HCT116 (cell line): ENCODE data around the gene CCDC88C. TPM values are rescaled to one million over a fixed set of nuclear protein-coding genes. Genes with fewer than 3 reads are reported as not detected.

Source experiments
- ATAC-seq: fragments of 200-7000 bp; cut with Tn5 transposase; 2 replicates; pipeline ENCODE4 v1.9.1; 2020; ENCODE audit warnings: mild to moderate bottlenecking, moderate library complexity
- BruUV-seq: library from RNA; stranded (reverse); fragments of 400-500 nt; replicated peaks from 2 replicates; lab custom pipeline; 2021; lab: Mats Ljungman, UMichigan
- CTCF ChIA-PET: fragments of 300-600 bp; sonication (Branson Sonifier 250); formaldehyde crosslinking; loops from one replicate; lab custom pipeline; 2021; ENCODE audit warnings: antibody characterized with exemption; lab: Charles Lee
- POLR2A ChIA-PET: fragments of 300-600, 350-600 bp; sonication (Branson Sonifier 250); formaldehyde crosslinking; loops from one replicate; lab custom pipeline; 2021; ENCODE audit warnings: antibody characterized with exemption; lab: Charles Lee
- RAD21 ChIA-PET, 2 experiments: fragments of 300-600 bp; sonication (Branson Sonifier 250); formaldehyde crosslinking; loops; one replicate each; lab custom pipeline; 2023; ENCODE audit warnings: low total read pairs in 2 of 2; ENCODE audit not compliant: uncharacterized antibody in 2 of 2, unreplicated experiment in 2 of 2, low non-redundant PET in 1 of 2; lab: Charles Lee
- DNase-seq: peaks from one replicate; pipeline ENCODE4 v3.0.0-alpha.2; 2010; ENCODE audit warnings: low read depth, low spot score
- H2AFZ ChIP-seq: fragments of 200-600 bp; shearing (Covaris generic), sonication (generic); 2 replicates; pipeline ENCODE4 v1.6.1; 2017; ENCODE audit warnings: low read depth, mixed run types, mixed read lengths, antibody characterized with exemption, low read length; ENCODE audit not compliant: poor library complexity, severe bottlenecking
- H3K27ac ChIP-seq: 2 replicates; pipeline ENCODE4 v1.5.1; 2012; ENCODE audit warnings: low read depth, low read length
- H3K27me3 ChIP-seq: fragments of 200-600 bp; sonication (generic); 2 replicates; pipeline ENCODE4 v1.6.1; 2016; ENCODE audit warnings: mixed run types, low read length, mixed read lengths; ENCODE audit not compliant: insufficient read depth
- H3K36me3 ChIP-seq, 2 experiments: fragments of 200-500 bp in 1 of 2; fragments of 200-600 bp in 1 of 2; sonication (Bioruptor generic) in 1 of 2; sonication (generic) in 1 of 2; 2 replicates each; pipeline versions ENCODE4 v1.5.1 to v1.6.1; 2014 to 2016; ENCODE audit warnings: low read length in 2 of 2, inconsistent platforms in 1 of 2, mixed read lengths in 1 of 2, mixed run types in 1 of 2; ENCODE audit not compliant: insufficient read depth in 2 of 2, control insufficient read depth in 1 of 2
- H3K4me1 ChIP-seq, 2 experiments: fragments of 200-600 bp in 1 of 2; sonication (generic) in 1 of 2; 2 replicates each; pipeline versions ENCODE4 v1.5.1 to v1.6.1; 2012 to 2017; ENCODE audit warnings: low read length in 2 of 2, inconsistent platforms in 1 of 2, mild to moderate bottlenecking in 1 of 2, mixed read lengths in 1 of 2, mixed run types in 1 of 2, moderate library complexity in 1 of 2; ENCODE audit not compliant: insufficient read depth in 2 of 2, control insufficient read depth in 1 of 2
- H3K4me2 ChIP-seq: fragments of 200-600 bp; sonication (generic); 2 replicates; pipeline ENCODE4 v1.6.1; 2017; ENCODE audit warnings: mixed run types, low read length, mixed read lengths
- H3K4me3 ChIP-seq, 2 experiments: fragments of 200-600 bp in 1 of 2; sonication (generic) in 1 of 2; replicated peaks in 1 of 2; 2 replicates each; pipeline ENCODE4 v1.5.1; 2011 to 2016; ENCODE audit warnings: low read length in 2 of 2, control low read depth in 1 of 2, low read depth in 1 of 2, mild to moderate bottlenecking in 1 of 2, mixed read lengths in 1 of 2, mixed run types in 1 of 2
- H3K79me2 ChIP-seq: fragments of 200-600 bp; sonication (generic); 2 replicates; pipeline ENCODE4 v1.6.1; 2017; ENCODE audit warnings: mild to moderate bottlenecking, mixed run types, low read length, moderate library complexity, mixed read lengths; ENCODE audit not compliant: insufficient read depth
- H3K9ac ChIP-seq: fragments of 200-600 bp; sonication (generic); 2 replicates; pipeline ENCODE4 v1.6.1; 2016; ENCODE audit warnings: low read length, mixed read lengths
- H3K9me2 ChIP-seq: fragments of 200-600 bp; sonication (generic), shearing (Covaris generic); 2 replicates; pipeline ENCODE4 v1.6.1; 2017; ENCODE audit warnings: mixed run types, mild to moderate bottlenecking, moderate library complexity; ENCODE audit not compliant: insufficient read depth
- H3K9me3 ChIP-seq, 2 experiments: fragments of 200-500 bp in 1 of 2; fragments of 200-600 bp in 1 of 2; sonication (Bioruptor generic) in 1 of 2; sonication (generic) in 1 of 2; 2 replicates each; pipeline ENCODE4 v1.6.1; 2014 to 2017; ENCODE audit warnings: low read length in 2 of 2, mixed read lengths in 2 of 2, inconsistent platforms in 1 of 2, low read depth in 1 of 2, mild to moderate bottlenecking in 1 of 2, mixed run types in 1 of 2, moderate library complexity in 1 of 2; ENCODE audit not compliant: control insufficient read depth in 1 of 2, insufficient read depth in 1 of 2
- H4K20me1 ChIP-seq: fragments of 200-600 bp; sonication (generic), shearing (Covaris generic); 2 replicates; pipeline ENCODE4 v1.6.1; 2017; ENCODE audit warnings: mixed run types, mild to moderate bottlenecking, moderate library complexity; ENCODE audit not compliant: insufficient read depth
- CEBPB ChIP-seq: IDR thresholded peaks from 2 replicates; pipeline ENCODE4 v1.6.1; 2012; ENCODE audit warnings: low read depth
- EZH2 ChIP-seq: fragments of 200-600 bp; sonication (generic); IDR thresholded peaks from 2 replicates; pipeline ENCODE4 v1.6.1; 2017; ENCODE audit warnings: antibody characterized with exemption, mixed run types
- EZH2phosphoT487 ChIP-seq: fragments of 200-600 bp; IDR thresholded peaks from 2 replicates; pipeline ENCODE4 v1.6.1; 2018; ENCODE audit warnings: antibody characterized with exemption, borderline replicate concordance
- FOSL1 ChIP-seq: IDR thresholded peaks from 2 replicates; pipeline ENCODE4 v1.6.1; 2012; ENCODE audit warnings: low read depth
- JUND ChIP-seq: IDR thresholded peaks from 2 replicates; pipeline ENCODE4 v1.6.1; 2012
- POLR2A ChIP-seq: IDR thresholded peaks from 2 replicates; pipeline ENCODE4 v1.7.0; 2011; ENCODE audit warnings: borderline replicate concordance; ENCODE audit not compliant: insufficient read depth, insufficient read length; ENCODE audit errors: extremely low read depth
- POLR2AphosphoS5 ChIP-seq: IDR thresholded peaks from 2 replicates; pipeline ENCODE4 v1.6.1; 2011; ENCODE audit warnings: mild to moderate bottlenecking, low read depth, low read length, moderate library complexity
- RAD21 ChIP-seq: IDR thresholded peaks from 2 replicates; pipeline ENCODE4 v1.6.1; 2012; ENCODE audit warnings: low read depth, mild to moderate bottlenecking
- SP1 ChIP-seq: IDR thresholded peaks from 2 replicates; pipeline ENCODE4 v1.6.1; 2012; ENCODE audit warnings: low read depth
- SRF ChIP-seq: IDR thresholded peaks from 2 replicates; pipeline ENCODE4 v1.6.1; 2012; ENCODE audit warnings: low read depth
- TCF7L2 ChIP-seq: IDR thresholded peaks from 2 replicates; pipeline ENCODE4 v1.7.0; 2011; ENCODE audit warnings: borderline replicate concordance, inconsistent platforms; ENCODE audit not compliant: insufficient read depth, insufficient read length; ENCODE audit errors: extremely low read depth
- YY1 ChIP-seq: IDR thresholded peaks from 2 replicates; pipeline ENCODE4 v1.6.1; 2011; ENCODE audit warnings: low read length, low read depth, moderate library complexity, mild to moderate bottlenecking; ENCODE audit not compliant: insufficient replicate concordance; ENCODE audit errors: extremely low read depth
- intact Hi-C: fragments of 100-400 bp; cut with micrococcal nuclease; formaldehyde crosslinking; loops from 2 replicates; pipeline ENCODE4 v1.10.0; 2022
- total RNA-seq: library from RNA; stranded (reverse); gene quantifications from one replicate; pipeline ENCODE4 v1.2.1, GENCODE V29; 2021; ENCODE audit not compliant: unreplicated experiment
- TF ChIP-seq, protein P1 (sequence below): IDR thresholded peaks from 2 replicates; pipeline ENCODE4 v1.6.1; 2012
- TF ChIP-seq, protein P2 (sequence below): IDR thresholded peaks from 2 replicates; pipeline ENCODE4 v1.6.1; 2012; ENCODE audit warnings: low read depth
- TF ChIP-seq, protein P3 (sequence below): IDR thresholded peaks from 2 replicates; pipeline ENCODE4 v1.6.1; 2012
- TF ChIP-seq, protein P4 (sequence below), 3 experiments: fragments of 200-600 bp in 1 of 3; sonication (generic) in 1 of 3; IDR thresholded peaks in 2 of 3; conservative IDR thresholded peaks in 1 of 3; 2 replicates each; pipeline ENCODE4 v1.5.1; 2012 to 2017; ENCODE audit warnings: low read depth in 2 of 3, low read length in 2 of 3, antibody characterized with exemption in 1 of 3, borderline replicate concordance in 1 of 3, control low read depth in 1 of 3, mild to moderate bottlenecking in 1 of 3, mixed read lengths in 1 of 3, mixed run types in 1 of 3, moderate library complexity in 1 of 3; ENCODE audit not compliant: insufficient read depth in 1 of 3
- TF ChIP-seq, protein P5 (sequence below): IDR thresholded peaks from 2 replicates; pipeline ENCODE4 v1.6.1; 2011; ENCODE audit warnings: mild to moderate bottlenecking, low read length, moderate library complexity; ENCODE audit not compliant: insufficient replicate concordance; ENCODE audit errors: extremely low read depth

The CCDC88C gene
- total RNA-seq, 1 experiment from 2014 or later: 20.8 TPM

DNA sequence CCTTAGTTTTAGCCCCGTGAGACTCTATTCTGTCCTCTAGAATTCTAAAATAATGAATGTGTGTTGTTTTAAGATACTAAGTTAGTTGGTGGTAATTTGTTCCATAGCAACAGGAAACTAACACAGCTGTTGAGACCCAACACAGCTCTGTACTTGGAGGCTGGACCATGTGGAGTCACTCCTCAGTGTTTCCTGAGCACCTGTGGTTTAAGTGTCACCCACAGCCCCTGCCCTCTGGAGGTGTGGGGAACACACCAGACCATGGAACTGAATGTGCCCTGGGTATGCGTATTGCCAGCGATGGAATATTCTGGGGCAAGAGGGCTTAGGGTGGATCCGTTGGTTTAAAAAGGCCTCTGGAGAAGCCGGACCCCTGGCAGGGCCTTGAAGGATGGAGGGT lies 156.5 kb downstream of the CCDC88C start:
- Histone ChIP-seq H3K4me1 (peaks cover 3 to 7% of the 10 kb centered on the region in 2 experiments; a peak in 2 of 4 replicates), H3K9me3 (no peaks in the 10 kb centered on the region), H3K9ac (no peak overlapping the region), H3K4me3 (no peak overlapping the region), H3K27ac (no peak overlapping the region), H3K4me2 (no peak overlapping the region), H3K27me3 (no peaks in the 10 kb centered on the region), H2AFZ (no peak overlapping the region), H3K9me2 (no peaks in the 10 kb centered on the region), H3K79me2 (no peaks in the 10 kb centered on the region), H4K20me1 (no peaks in the 10 kb centered on the region), H3K36me3 (no peaks in the 10 kb centered on the region)
- ChIA-PET RAD21 (no interaction called here), POLR2A (no interaction called here), CTCF (no interaction called here)
- ATAC-seq: no peak
- intact Hi-C loops: no loop called here
- no peak for DNase-seq
- no TSS peak for BruUV-seq
- TF ChIP-seq, protein P1, sequence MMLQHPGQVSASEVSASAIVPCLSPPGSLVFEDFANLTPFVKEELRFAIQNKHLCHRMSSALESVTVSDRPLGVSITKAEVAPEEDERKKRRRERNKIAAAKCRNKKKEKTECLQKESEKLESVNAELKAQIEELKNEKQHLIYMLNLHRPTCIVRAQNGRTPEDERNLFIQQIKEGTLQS: no peak
- TF ChIP-seq EZH2 (no peak), SP1 (no peak), CEBPB (no peak), POLR2A (no peak), FOSL1 (no peak), JUND (no peak), EZH2phosphoT487 (no peak), POLR2AphosphoS5 (no peak), YY1 (no peak), TCF7L2 (no peak), RAD21 (no peak), SRF (no peak)
- TF ChIP-seq, protein P2, sequence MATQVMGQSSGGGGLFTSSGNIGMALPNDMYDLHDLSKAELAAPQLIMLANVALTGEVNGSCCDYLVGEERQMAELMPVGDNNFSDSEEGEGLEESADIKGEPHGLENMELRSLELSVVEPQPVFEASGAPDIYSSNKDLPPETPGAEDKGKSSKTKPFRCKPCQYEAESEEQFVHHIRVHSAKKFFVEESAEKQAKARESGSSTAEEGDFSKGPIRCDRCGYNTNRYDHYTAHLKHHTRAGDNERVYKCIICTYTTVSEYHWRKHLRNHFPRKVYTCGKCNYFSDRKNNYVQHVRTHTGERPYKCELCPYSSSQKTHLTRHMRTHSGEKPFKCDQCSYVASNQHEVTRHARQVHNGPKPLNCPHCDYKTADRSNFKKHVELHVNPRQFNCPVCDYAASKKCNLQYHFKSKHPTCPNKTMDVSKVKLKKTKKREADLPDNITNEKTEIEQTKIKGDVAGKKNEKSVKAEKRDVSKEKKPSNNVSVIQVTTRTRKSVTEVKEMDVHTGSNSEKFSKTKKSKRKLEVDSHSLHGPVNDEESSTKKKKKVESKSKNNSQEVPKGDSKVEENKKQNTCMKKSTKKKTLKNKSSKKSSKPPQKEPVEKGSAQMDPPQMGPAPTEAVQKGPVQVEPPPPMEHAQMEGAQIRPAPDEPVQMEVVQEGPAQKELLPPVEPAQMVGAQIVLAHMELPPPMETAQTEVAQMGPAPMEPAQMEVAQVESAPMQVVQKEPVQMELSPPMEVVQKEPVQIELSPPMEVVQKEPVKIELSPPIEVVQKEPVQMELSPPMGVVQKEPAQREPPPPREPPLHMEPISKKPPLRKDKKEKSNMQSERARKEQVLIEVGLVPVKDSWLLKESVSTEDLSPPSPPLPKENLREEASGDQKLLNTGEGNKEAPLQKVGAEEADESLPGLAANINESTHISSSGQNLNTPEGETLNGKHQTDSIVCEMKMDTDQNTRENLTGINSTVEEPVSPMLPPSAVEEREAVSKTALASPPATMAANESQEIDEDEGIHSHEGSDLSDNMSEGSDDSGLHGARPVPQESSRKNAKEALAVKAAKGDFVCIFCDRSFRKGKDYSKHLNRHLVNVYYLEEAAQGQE: no peak
- TF ChIP-seq, protein P3, sequence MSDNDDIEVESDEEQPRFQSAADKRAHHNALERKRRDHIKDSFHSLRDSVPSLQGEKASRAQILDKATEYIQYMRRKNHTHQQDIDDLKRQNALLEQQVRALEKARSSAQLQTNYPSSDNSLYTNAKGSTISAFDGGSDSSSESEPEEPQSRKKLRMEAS: no peak
- TF ChIP-seq, protein P4, sequence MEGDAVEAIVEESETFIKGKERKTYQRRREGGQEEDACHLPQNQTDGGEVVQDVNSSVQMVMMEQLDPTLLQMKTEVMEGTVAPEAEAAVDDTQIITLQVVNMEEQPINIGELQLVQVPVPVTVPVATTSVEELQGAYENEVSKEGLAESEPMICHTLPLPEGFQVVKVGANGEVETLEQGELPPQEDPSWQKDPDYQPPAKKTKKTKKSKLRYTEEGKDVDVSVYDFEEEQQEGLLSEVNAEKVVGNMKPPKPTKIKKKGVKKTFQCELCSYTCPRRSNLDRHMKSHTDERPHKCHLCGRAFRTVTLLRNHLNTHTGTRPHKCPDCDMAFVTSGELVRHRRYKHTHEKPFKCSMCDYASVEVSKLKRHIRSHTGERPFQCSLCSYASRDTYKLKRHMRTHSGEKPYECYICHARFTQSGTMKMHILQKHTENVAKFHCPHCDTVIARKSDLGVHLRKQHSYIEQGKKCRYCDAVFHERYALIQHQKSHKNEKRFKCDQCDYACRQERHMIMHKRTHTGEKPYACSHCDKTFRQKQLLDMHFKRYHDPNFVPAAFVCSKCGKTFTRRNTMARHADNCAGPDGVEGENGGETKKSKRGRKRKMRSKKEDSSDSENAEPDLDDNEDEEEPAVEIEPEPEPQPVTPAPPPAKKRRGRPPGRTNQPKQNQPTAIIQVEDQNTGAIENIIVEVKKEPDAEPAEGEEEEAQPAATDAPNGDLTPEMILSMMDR (IDR thresholded peaks at IDR 0.05 in 2 of 3, conservative IDR thresholded peaks at IDR 0.05 in 1 of 3; ENCODE audit: borderline replicate concordance in 1 of 3, insufficient read depth in 1 of 3, low read depth in 2 of 3, low read length in 2 of 3): no peak
- TF ChIP-seq, protein P5, sequence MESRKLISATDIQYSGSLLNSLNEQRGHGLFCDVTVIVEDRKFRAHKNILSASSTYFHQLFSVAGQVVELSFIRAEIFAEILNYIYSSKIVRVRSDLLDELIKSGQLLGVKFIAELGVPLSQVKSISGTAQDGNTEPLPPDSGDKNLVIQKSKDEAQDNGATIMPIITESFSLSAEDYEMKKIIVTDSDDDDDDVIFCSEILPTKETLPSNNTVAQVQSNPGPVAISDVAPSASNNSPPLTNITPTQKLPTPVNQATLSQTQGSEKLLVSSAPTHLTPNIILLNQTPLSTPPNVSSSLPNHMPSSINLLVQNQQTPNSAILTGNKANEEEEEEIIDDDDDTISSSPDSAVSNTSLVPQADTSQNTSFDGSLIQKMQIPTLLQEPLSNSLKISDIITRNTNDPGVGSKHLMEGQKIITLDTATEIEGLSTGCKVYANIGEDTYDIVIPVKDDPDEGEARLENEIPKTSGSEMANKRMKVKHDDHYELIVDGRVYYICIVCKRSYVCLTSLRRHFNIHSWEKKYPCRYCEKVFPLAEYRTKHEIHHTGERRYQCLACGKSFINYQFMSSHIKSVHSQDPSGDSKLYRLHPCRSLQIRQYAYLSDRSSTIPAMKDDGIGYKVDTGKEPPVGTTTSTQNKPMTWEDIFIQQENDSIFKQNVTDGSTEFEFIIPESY: no peak
